OCI-LY7 (cell line): ENCODE data around the gene C2orf42. TPM values are rescaled to one million over a fixed set of nuclear protein-coding genes. Genes with fewer than 3 reads are reported as not detected.
A peak's percentile ranks its signal among the peaks of the same experiment; 100 is the strongest.

Experiments used
- BruUV-seq: library from RNA; stranded (reverse); fragments of 400-500 nt; replicated peaks from 2 replicates; lab custom pipeline; 2021; lab: Mats Ljungman, UMichigan
- CTCF ChIA-PET: fragments of 300-600 bp; sonication (Branson Sonifier 250); formaldehyde crosslinking; loops from one replicate; lab custom pipeline; 2022; ENCODE audit warnings: antibody characterized with exemption; ENCODE audit not compliant: unreplicated experiment; lab: Charles Lee
- POLR2A ChIA-PET: fragments of 300-600 bp; sonication (Branson Sonifier 250); formaldehyde crosslinking; loops from one replicate; lab custom pipeline; 2022; ENCODE audit warnings: antibody characterized with exemption; lab: Charles Lee
- DNase-seq: peaks from one replicate; pipeline ENCODE4 v3.0.0-alpha.2; 2015; ENCODE audit warnings: low spot score
- H2AFZ ChIP-seq: fragments of 200-600 bp; sonication (generic), shearing (Covaris generic); 2 replicates; pipeline ENCODE4 v1.6.1; 2014; ENCODE audit warnings: mild to moderate bottlenecking, antibody characterized with exemption, low read length, moderate library complexity
- H3K27ac ChIP-seq: fragments of 200-600 bp; sonication (generic); 2 replicates; pipeline ENCODE4 v1.5.1; 2014; ENCODE audit warnings: mixed run types, low read depth, mild to moderate bottlenecking, moderate library complexity, low read length, inconsistent platforms; ENCODE audit not compliant: poor library complexity, severe bottlenecking
- H3K36me3 ChIP-seq: fragments of 200-600 bp; sonication (generic); 2 replicates; pipeline ENCODE4 v1.6.1; 2014; ENCODE audit warnings: mild to moderate bottlenecking, antibody characterized with exemption, low read length, moderate library complexity, mixed read lengths; ENCODE audit not compliant: insufficient read depth
- H3K4me1 ChIP-seq: fragments of 200-600 bp; sonication (generic); 2 replicates; pipeline ENCODE4 v1.5.1; 2014; ENCODE audit warnings: mild to moderate bottlenecking, low read length; ENCODE audit not compliant: insufficient read depth, poor library complexity, severe bottlenecking
- H3K4me2 ChIP-seq: fragments of 200-600 bp; sonication (generic); 2 replicates; pipeline ENCODE4 v1.6.1; 2014; ENCODE audit warnings: mild to moderate bottlenecking, low read length
- H3K4me3 ChIP-seq: fragments of 200-600 bp; sonication (generic); 2 replicates; pipeline ENCODE4 v1.5.1; 2014; ENCODE audit warnings: mild to moderate bottlenecking, low read depth, low read length; ENCODE audit not compliant: poor library complexity, severe bottlenecking
- H3K79me2 ChIP-seq: fragments of 200-600 bp; sonication (generic); 2 replicates; pipeline ENCODE4 v1.6.1; 2016; ENCODE audit warnings: low read depth, mild to moderate bottlenecking, low read length, moderate library complexity, mixed read lengths; ENCODE audit not compliant: insufficient read depth
- H3K9me2 ChIP-seq: fragments of 200-600 bp; sonication (generic); 2 replicates; pipeline ENCODE4 v1.6.1; 2016; ENCODE audit warnings: mild to moderate bottlenecking, low read length, mixed read lengths; ENCODE audit not compliant: insufficient read depth
- H3K9me3 ChIP-seq: fragments of 200-600 bp; sonication (generic); 2 replicates; pipeline ENCODE4 v1.6.1; 2014; ENCODE audit warnings: mild to moderate bottlenecking, mixed run types, low read length, mixed read lengths
- H4K20me1 ChIP-seq: fragments of 200-600 bp; sonication (generic); 2 replicates; pipeline ENCODE4 v1.6.1; 2014; ENCODE audit warnings: mild to moderate bottlenecking, antibody characterized with exemption, low read length, moderate library complexity, mixed read lengths; ENCODE audit not compliant: insufficient read depth
- CTCF ChIP-seq: fragments of 200-600 bp; sonication (generic); conservative IDR thresholded peaks from 2 replicates; pipeline ENCODE4 v1.5.1; 2014; ENCODE audit warnings: mild to moderate bottlenecking, antibody characterized with exemption, low read length, moderate library complexity, mixed read lengths
- EZH2phosphoT487 ChIP-seq: fragments of 200-600 bp; sonication (generic); IDR thresholded peaks from 2 replicates; pipeline ENCODE4 v1.6.1; 2018; ENCODE audit warnings: low read depth, borderline replicate concordance, mild to moderate bottlenecking, mixed run types, antibody characterized with exemption, low read length, moderate library complexity, mixed read lengths
- intact Hi-C: fragments of 100-400 bp; cut with micrococcal nuclease; formaldehyde crosslinking; loops from one replicate; pipeline ENCODE4 v1.10.0; 2022; ENCODE audit not compliant: unreplicated experiment
- total RNA-seq, 2 experiments: library from RNA; depleted of rRNA in 1 of 2; stranded (reverse); fragments of >200 nt in 1 of 2; shearing (Covaris generic) in 1 of 2; gene quantifications; 2 replicates each; pipeline ENCODE4 v1.2.3, GENCODE V29; 2014 to 2022

C2orf42 gene
- total RNA-seq, 2 experiments from 2014 or later: 19.0 to 24.5 TPM

- no peaks in the 10 kb centered on the region for H3K9me2 ChIP-seq
- ChIA-PET POLR2A (interaction anchor here (0.7 to 6.8 kb wide), 7 partner anchors 12 to 1971 kb away, joined by 3 to 129 read pairs (median 7); partner anchors contain the start of gene MXD1), CTCF (no interaction called here)
- H3K79me2 ChIP-seq: peaks cover 7% of the 10 kb centered on the region; the same call in 1 of the 2 replicates
- BruUV-seq: no TSS peak
- H3K36me3 ChIP-seq: no peaks in the 10 kb centered on the region
- no peaks in the 10 kb centered on the region for H4K20me1 ChIP-seq
- peak overlapping the region; percentile 11; the same call in 1 of the 2 replicates for H2AFZ ChIP-seq
- H3K9me3 ChIP-seq: no peaks in the 10 kb centered on the region
- intact Hi-C loops: loop anchor here (1.0 to 10.0 kb wide), 4 partner anchors 17 to 1359 kb away; partner anchors contain the start of gene NAGK
- peaks cover 96% of the 10 kb centered on the region for H3K4me1 ChIP-seq
- peak overlapping the region; percentile 83 for H3K27ac ChIP-seq
- no peak for DNase-seq
- H3K4me3 ChIP-seq: peak overlapping the region; percentile 63
- H3K4me2 ChIP-seq: peak overlapping the region; percentile 64
- no peak for TF ChIP-seq CTCF
- no peak for TF ChIP-seq EZH2phosphoT487
Observed at GRCh38 chr2:70123829-70124116, 67.0 kb downstream of the C2orf42 start.

DNA sequence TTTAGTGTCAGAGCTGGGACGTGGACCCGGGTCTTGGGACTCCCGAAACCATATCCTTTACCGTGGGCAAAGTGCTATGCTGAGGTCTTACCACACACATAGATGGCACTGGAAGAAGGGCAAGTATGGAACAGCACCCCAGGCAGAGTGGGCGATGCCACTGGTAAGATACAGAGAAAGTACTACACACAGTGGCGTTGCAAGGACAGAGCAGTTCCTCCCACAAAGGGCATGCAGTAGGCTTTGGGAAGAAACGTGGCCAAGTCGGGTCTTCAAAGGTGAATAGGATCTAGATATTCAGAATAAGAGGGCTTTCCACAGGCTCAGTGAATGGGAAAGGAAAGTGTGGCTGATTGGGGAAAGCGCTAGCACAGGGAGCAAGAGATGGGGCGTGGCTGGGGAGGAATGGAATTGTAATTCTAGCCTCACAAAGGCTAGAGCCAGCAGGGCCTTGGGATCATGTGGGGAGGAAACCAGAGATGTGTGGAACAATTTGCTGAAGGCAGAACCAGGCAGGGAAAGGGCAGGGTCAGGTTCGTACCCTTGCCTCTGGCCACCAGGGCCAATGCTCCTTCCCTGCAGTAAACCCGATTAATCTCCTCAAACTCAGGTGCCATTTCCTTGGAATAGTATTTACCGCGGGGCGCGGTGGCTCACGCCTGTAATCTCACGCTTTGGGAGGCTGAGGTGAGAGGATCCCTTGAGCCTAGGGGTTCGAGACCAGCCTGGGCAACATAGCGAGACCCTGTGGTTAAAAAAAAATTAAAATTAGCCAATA lies 67.6 kb downstream of the C2orf42 start:
- ChIA-PET POLR2A (interaction anchor here (0.6 to 6.8 kb wide), 10 partner anchors 12 to 1581 kb away, joined by 3 to 129 read pairs (median 6); no protein-coding TSS in a partner anchor), CTCF (no interaction called here)
- Histone ChIP-seq H4K20me1 (no peaks in the 10 kb centered on the region), H3K4me3 (peak overlapping the region; percentile 63), H3K79me2 (peaks cover 7% of the 10 kb centered on the region; the same call in 1 of the 2 replicates), H3K27ac (peak overlapping the region; percentile 83), H3K9me3 (no peaks in the 10 kb centered on the region), H3K4me1 (peaks cover 98% of the 10 kb centered on the region), H3K9me2 (no peaks in the 10 kb centered on the region), H3K4me2 (peak overlapping the region; percentile 64), H2AFZ (peak overlapping the region; percentile 40; the same call in 1 of the 2 replicates), H3K36me3 (no peaks in the 10 kb centered on the region)
- intact Hi-C loops: loop anchor here (10.0 kb wide), 2 partner anchors 942 to 1358 kb away; partner anchors contain the start of gene NAGK
- no peak for DNase-seq
- TF ChIP-seq EZH2phosphoT487 (no peak), CTCF (no peak)
- BruUV-seq: no TSS peak
